GM19240 (cell line): ENCODE measurements around the gene GFOD1.

Experiments
- DNase-seq: peaks from one replicate; pipeline ENCODE4 v3.0.0; 2011; ENCODE audit warnings: low spot score; ENCODE audit not compliant: insufficient read length

GFOD1 gene

GRCh38 chr6:13378669-13379590, 108.5 kb downstream of the GFOD1 start:
- no peak for DNase-seq

DNA sequence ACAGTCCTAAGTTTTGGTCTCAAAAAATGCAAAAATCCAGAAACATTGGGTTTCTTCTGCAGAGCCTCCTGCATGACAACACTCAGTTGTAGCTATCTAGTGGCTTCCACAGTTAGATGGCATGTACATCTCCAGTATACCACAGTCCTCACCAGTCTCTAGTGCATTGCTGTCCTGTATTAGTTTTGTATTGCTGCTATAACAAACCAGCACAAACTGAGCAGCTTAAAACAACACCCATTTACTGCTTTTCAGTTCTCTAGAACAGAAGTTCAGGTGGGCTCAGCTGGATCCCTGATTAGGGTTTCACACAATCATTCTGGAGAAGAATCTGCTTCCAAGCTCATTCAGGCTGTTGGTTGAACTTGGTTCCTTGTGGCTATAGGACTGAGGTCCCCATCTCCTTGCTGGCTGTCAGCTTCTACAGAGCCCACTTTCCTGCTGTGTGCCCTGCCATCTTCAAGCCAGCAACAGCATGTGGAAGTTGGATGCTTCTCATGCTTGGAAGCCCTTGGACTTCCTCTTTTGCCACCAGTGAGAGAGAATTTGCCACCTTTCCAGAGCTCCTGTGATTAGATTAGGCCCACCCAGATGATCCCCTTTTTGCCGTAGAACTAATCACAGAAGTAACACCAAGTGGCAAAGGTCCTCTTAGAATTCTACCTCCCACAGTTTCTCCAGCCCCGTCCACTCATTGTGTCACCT, 110.2 kb downstream of the GFOD1 start:
- no peak for DNase-seq

DNA sequence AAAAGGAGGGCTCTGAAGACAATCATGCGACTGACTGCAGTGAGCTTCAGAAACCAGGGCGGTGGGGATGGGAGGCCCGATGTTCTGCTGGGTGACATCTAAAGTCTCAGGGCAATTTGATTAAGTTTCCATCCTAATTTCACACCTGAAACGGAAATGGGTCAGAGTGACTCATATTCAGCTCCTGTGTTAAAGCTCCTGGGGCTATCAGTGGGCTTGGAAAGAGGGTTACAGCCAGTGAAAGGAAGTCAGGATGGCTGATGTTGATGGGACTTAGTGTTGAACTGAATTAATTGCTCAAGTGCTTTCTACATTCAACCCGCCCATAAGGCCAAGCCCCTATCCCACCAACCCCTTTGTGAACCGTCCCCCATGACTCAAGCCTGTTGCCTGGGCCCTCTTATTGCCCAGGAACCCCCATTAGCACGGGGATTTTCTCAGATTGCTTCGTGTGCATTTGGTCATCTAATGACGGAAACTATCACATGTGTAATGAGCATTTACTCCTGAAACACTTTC, 112.0 kb downstream of the GFOD1 start:
- DNase-seq: peak; percentile 64

- DNase-seq: no peak
These were observed 113.5 kb downstream of the GFOD1 start for GRCh38 chr6:13373919-13374318.

- DNase-seq: no peak
These were observed 113.9 kb downstream of the GFOD1 start for GRCh38 chr6:13373488-13373886.

DNA sequence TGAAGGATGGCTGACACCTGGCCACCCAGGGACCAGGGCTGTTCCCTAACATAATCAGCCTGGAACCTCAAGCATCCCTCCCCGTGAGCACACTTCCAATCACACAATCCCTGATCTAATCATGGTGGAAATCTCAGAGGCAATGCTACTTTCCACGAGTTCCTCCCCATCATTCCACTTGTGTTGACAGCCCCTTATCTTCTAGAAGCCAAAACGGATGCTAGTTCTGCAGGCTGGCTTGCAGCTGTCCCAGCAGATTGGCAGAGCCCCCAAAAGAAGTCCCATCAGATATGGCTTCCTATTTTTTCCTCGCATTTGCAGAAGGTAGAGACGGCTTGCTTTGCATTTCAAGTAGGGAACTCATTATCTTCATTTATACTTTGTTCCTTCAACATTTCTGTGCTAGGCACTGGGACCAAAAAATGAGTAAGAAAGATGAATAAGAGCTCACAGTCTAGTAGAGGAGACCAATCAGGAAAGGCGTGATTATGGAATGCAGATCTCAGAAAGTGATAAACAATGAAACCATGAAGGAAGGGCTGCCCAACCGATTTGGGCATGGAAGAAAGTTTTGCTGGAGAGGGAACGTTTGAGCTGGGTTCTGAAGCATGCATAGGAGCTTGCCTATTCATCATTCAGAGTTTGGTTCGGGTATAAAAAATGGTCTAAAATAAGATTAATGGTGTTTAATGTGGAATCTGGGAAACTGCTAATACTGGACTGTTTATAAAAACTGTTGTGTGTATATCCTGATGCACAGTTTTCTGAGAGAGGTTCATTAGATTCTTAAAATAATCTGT, 114.5 kb downstream of the GFOD1 start:
- DNase-seq: no peak

DNA sequence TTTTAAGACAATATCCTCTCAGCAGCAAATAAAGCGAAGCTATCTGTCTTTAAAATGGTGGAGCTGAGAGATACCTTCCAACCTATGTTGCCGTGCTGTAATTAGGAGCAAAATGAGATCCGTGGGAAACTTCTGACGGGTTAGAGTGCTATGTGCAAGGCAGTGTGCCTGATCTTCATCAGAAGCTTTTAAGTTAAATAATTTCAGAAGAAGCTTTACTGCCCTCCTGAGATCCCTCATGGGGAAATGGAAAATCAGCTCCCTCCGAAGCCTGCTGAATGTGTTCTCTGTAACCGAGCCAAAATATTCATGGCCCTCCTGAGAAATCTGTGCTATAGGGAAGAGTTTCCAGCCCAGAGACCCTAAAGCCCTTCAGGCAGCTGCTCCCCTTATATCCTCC, 115.3 kb downstream of the GFOD1 start:
- DNase-seq: no peak

- no peak for DNase-seq
These were observed 115.9 kb downstream of the GFOD1 start for GRCh38 chr6:13371421-13372072.

DNA sequence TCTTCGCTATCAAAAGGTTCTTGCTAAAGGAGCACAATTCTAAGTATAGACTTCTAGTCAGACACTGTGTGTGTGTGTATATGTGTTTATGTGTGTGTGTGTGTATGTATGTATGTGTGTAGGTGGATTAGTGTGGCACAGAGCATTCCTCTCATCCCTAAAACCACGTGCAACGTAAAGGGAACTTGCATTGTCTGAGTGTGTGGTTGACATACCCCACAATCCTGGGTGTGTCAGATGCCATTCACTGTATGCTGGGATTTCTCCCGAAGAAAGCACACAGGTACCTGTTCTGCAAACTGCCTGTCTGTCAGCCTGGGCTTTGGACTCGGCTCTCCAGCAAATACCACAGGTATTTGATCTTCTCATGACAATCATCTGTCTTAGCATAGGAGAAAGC, 116.8 kb downstream of the GFOD1 start:
- no peak for DNase-seq

DNA sequence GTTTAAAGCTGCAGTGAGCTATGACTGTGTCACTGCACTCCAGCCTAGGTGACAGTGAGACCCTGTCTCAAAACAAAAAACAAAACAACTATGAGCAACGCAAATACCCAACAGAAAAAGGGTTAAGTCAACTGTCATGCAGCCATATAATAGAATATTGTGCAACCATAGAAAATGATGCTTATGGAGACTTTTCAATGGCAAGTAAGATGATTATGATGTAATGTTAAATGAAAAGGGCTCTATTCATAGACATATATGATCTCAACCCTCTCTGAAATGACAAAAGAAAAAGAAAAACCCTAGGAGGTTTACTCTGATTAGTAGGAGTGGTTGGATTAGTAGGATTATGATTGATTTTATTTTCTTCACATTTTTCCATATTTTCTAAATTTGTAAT, 117.8 kb downstream of the GFOD1 start:
- no peak for DNase-seq

DNA sequence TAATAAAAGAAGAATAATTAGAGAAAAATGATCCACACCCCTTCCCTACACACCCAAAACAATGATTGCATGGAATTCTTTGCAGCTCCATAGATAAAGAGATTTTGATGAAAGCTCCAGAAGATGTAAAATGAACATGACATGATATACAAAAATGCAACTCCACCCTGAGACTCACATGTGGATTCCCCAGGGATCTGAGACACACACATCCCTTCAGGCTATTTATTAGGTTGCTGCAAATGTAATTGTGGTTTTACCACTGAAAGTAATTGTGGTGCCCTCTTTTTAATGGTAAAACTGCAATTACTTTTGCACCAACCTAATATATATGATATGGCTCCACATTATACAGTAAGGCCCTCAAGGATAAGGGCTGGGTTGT, 118.7 kb downstream of the GFOD1 start:
- DNase-seq: no peak

DNA sequence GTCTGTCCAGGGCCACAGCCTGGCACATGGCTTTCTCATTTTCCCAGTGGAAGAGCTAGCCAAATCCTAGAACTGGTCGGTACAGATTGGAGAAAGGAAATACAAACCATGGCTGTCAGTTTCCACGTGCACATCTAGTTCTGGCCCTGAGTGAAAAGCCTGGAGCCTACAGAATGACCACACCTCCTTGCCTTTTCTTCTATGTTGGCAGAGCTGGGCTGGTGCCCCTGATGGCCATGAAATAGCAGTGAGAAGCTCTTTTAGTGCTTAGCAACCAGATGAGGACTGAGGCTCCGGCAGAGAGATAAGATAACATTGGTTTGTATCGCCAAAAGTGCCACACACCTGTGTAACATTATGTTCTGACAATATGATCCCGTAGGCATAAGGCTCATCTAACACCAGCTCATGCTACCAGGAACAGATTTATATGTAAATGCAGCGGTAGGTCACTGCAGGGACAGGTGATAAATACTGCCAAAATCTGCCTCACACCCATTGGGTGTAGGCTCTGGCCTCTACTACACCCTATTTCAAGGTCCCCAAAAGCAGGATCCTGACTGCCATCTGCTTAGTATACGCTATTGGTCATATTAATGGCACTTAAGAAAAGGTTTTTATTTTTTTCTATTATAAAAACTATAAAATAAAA, 119.2 kb downstream of the GFOD1 start:
- DNase-seq: no peak

DNA sequence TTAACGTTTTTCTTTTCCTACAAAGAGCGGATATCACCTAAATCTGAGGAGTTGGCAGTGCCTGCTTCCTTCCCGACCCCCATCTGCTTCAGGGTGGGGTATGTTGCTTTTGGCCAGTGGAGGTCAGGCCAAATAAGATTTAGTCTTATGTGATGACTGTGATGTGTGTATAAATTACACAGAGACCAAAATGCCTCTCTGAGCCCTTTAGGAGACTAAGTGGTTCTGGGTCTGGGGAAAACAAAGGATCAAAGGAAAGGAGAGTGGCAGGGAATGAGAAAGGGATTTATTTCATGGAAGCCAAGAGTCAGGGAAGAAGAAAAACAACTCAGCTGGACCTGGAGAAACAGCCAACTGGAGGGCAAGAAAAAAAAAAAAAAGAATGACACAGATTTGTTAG, 120.0 kb downstream of the GFOD1 start:
- DNase-seq: no peak

DNA sequence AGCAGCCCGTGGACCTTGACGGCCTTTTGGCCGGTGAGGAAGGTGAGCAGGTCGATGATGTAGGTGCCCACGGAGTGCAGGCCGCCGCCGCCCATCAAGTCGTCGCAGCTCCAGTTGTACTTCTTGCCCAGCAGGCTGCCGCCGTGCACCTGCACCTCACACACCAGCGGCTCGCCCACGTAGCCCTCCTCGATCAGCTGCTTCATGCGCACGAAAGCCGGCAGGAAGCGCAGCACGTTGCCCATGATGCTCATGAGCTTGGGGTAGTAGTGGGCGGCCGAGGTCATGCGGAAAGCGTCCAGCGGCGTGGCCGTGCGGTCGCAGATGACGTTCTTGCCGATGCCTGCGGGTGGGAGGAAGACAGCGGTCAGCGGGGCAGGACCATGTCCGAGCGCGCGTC, 122.1 kb downstream of the GFOD1 start:
- no peak for DNase-seq

DNA sequence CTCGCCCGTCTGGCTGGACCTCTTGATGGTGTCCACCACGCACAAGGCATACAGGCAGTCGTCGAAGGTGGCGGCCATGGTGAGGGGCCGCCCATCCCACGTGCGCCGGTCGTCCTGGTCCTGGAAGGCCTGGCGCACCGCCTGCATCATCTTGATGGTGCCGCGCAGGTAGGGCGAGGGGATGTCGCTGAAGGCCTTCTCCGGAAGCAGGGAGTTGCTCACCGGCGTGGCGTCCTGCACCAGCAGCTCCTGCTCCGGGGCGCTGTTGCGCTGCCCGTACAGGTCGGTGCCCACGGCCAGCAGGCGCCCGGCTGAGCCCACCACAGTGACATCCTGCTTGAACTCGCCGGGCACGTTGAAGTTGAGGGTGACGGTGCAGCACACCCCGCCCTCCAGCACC, 122.6 kb downstream of the GFOD1 start:
- no peak for DNase-seq

DNA sequence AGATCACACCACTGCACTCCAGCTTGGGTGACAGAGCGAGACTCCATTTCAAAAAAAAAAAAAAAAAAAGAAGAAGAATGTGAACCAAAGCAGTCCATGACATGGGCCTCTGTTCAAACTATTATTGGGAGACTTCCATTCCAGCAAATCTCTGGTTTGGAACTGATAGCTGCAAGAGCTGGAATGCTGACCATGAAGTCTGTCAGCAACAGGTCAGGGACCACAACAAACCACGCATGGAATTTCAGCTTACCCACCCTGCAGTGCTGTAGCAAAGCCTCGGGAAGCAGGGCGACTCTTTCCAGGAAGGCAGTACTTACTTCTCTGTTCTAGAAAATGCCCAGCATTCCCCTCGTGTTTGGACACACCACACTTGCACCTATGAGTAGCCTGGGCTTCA, 125.0 kb downstream of the GFOD1 start:
- no peak for DNase-seq

DNA sequence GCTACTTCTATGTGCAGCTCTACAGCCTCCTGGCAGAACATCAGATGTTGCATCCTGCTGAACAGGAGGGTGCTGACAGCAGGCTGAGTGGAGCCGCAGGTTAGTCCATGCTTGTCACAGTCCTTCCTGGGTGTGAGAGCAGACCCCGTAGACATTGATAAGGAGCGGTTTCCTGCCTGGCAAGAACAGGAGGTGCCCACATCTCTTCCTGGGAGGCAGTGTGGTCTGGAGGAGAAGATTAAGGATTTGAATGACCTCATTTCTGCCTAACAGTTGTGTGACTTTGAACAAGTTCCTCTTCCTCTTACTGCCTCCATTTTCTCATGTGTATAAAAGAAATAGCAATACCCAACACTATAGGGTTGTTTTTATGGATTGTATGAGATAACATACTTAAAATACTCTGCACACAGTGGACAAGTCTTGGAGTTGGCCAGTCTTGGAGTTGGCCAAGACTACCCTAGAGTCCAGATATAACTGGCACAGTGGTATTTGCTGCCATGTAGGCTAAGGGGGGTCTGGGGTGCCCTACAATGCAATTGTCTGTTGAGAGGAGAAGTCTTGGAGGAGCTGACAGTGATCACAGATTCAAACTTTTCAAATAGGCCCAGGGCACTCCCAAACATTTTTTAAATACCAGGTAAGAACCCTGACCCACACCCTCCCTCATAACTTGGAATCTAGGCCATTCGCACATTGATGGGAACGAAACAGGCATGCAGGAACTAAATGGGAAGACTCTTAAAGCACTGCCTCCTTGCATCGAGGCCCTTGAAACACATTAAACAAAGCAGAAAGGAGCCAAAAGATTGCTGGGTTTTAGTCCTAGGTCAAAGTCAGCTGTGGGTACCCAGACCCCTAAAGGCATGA, 126.5 kb downstream of the GFOD1 start:
- no peak for DNase-seq

DNA sequence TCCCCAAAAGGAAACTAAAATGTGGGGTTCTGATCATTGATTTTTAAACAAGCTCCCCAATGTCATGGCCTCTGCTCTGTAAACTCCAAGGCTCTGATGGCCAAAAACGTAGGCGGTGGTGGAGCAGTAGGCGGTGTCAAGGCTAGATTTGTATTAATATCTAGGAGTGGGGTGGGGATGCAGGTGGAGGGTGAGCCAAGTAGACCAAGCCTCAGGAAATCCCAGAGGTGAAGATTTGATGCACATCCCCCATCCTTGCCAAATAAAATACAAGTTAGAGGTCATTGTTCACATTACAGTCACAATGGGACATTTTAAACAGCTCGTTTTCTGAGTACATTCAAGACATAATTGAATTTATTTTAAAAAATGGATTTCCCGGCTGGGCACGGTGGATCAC, 128.1 kb downstream of the GFOD1 start:
- DNase-seq: no peak

DNA sequence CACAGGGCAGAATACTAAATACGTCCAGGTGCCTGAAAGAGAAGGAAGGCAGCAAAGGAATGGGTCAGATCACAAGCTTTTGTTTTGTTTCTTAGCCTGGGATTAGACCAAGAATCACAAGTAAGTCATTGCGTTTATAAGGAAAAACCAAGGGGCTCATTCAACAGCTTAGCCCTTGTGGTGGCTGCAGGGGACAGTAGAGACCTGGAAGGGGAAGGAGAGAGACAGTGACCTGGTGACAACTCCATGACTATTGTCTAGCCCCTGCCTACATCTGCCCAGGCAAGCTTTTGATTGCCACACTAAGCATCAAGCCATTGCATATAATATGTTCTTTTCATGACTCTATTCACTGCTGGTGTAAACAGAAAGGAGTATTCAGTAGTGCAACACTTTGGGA, 128.9 kb downstream of the GFOD1 start:
- DNase-seq: no peak

DNA sequence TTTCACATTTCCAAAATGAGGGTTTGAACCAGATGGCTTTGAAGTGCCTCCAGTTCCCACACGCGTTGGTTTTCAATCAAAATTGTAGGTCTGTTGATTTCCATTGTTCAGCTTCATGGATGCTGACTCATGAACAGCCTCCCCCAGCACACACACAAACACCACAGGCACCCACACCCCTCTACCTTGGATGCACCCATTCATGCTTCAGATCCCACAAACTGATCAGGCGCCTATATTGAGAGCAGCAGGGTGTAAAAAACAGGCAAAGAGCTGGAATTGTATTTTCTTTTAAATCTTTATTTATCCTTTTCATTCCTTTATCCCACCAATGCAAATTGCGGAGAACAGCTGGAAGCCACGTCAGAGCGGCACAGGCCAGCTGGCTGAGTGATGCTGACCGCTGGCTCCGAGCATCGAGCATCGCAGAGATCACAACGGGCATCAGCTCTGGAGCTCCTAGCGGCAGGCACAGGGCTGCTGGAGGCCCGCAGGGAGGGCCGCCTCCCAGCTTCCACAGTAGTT, 129.8 kb downstream of the GFOD1 start:
- no peak for DNase-seq
